Occipital lobe (tissue), 2 donors: ENCODE data around the gene CLUH. TPM values are rescaled to one million over a fixed set of nuclear protein-coding genes. Genes with fewer than 3 reads are reported as not detected.
"Not testable (repeated sequence)": the region's sequence is repeated elsewhere in the genome, so short reads cannot be mapped to it uniquely, and the experiment has no call there.

ENCODE experiments used
- DNase-seq: peaks from one replicate; lab custom pipeline; 2025; lab: John Stamatoyannopoulos, UW
- total RNA-seq: library from RNA; depleted of rRNA; stranded (reverse); fragments of >200 nt; gene quantifications from one replicate; pipeline ENCODE4 v1.2.3, GENCODE V29; 2014

Gene CLUH
- total RNA-seq, 1 donor from 2014 or later, result 17.5 TPM

DNA sequence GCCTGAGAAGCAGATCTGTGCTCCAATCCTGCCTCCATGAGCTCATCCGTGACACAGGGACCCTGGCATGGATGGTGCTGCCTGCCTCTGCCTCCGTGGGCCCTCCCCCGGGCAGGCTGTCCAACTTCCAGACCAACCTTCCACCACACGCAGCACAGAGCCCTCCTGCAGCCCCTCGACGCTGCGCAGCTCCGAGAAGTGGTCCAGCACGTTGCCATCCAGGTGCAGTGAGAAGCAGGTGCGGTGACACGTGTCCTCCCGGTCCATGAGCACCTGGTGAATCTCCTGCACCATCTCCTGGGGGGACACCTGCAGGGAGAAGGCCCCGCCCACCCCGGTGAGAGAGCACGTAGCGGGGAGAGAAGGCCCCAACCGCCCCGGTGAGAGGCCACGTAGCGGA is 8.4 kb downstream of the CLUH start:
- DNase-seq, result no peak

DNA sequence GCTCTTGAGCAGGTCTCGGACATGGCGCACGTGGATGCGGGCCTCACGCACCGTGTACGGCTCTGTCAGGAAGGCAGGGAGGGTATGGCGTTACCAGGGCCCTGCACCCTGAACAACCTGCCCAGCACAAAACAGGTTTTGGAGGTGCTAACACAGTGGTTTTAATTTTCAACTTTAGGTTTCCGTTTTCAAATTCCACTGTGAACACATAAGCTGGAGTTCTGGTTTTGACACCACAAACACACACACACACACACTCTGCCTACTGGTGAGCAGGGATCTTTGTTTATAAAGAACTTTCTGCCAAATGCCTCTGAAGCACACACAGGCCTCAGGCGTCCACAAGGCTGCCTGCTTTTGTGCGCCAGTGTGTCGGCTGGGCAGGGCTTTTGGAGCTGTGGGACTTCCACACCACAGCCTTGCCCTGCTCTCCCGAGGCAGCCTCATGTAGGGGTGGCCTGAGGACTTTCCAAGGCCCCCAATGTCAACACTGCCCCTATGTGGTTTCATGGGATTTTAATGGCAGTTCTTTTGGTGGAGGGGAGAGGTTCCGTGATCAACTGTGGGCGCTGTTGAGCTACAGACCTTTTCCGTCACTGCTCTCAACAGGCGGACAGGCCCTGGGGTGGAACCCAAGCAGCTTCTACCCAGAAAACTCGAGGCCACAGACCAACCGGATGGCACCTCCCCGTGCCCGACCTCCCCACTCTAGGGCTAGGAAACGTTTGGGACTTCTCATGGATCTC is 9.4 kb downstream of the CLUH start:
- no peak for DNase-seq

DNA sequence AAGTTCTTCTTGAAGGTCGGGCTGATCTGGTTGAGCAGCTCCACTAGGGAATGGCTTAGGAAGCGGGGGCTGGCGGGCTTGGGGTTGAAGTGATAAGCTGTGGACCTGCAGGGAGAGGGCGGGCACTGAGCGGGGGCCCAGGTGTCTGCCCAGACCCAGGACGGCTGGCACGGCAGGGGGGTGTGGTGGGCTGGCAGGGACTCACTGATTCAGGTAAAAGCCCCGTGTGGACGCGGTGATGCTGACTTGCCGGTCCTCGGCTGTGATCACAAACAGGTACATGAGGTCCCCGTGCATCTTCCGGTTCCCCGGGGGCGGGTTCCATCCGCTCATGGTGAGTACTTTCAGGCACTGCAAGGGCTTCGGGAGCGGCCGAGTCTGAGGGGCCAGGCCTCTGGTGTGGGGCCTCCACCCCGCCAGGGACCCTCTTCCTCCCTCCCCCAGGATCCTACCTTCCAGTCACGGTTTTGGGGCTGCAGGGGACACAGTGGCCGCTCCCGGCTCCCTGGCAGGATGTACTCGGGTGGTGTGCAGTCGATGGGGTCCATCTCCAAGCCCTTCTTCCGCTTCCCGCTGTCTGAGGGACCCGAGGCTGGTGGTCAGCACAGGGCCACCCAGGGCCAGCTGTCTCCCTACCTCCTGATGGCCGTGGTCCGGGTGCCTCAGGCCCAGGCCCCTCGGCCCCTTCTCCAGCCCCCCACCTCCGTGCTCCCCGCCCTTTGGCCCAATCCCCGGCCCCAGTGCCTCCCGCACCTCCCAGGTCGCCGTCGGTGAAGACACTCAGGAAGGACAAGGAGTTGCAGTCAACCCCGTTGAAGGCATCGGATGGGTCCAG is 10.2 kb downstream of the CLUH start:
- no peak for DNase-seq

DNA sequence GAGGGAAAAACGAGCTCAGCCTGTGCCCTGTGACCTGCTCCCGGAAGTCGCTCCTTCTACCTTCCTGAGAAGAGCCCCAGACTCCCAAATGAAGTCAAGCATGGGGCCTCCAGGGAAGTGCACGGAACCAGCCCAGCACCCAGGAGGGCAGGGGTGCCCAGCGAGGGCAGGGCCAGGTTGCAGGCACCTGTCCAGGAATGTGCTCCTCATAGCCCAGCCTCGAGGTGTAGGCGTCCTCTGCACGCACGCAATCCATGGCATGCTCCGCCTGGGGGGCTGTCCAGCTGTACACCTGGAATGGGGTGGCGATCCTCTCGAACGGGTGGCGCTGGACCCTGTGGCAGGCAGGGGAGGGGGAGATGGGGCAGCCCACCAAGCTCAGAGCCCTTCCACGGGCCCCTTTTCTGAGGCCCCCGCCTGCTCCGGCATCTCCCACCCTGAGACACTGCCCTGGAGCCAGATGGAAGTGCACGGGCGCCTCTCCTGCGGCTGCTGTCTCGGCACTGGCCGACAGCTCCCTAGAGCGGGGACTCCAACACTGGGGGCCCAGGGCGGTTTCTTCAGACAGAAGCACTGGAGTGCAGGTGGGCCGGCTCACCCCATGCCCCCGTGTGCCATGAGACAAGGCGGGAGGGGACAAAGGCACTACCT is 10.9 kb downstream of the CLUH start:
- DNase-seq, result no peak

GRCh38 chr17:2700030-2700490 is 11.5 kb downstream of the CLUH start:
- DNase-seq, result no peak

DNA sequence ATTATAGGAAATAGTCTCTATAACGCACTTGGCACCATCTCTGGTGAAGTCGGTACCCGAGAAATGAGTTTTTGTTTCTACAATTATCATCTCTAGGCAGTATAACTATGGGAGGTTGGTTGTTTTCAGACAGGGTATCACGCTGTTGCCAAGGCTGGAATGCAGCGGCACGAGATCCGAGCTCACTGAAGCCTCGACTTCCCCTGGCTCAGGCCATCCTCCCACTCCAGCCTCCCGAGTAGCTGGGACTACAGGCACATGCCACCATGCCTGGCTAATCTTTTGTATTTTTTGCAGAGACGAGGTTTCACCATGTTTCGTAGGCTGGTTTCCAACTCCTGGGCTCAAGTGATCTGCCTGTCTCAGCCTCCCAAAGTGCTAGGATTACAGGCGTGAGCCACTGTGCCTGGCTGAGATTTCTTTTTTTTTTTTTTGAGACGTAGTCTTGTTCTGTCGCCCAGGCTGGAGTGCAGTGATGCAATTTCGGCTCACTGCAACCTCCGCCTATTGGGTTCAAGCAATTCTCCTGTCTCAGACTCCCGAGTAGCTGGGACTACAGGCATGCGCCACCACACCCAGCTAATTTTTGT is 12.3 kb downstream of the CLUH start:
- not testable (repeated sequence) for DNase-seq

- no peak for DNase-seq
These were observed 13.9 kb downstream of the CLUH start for GRCh38 chr17:2697611-2698162.

- DNase-seq, result no peak
These were observed 15.4 kb downstream of the CLUH start for GRCh38 chr17:2695961-2696760.

GRCh38 chr17:2695243-2695960 is 16.2 kb downstream of the CLUH start:
- DNase-seq, result no peak

- no peak for DNase-seq
These were observed 17.0 kb downstream of the CLUH start for GRCh38 chr17:2694381-2695242.

DNA sequence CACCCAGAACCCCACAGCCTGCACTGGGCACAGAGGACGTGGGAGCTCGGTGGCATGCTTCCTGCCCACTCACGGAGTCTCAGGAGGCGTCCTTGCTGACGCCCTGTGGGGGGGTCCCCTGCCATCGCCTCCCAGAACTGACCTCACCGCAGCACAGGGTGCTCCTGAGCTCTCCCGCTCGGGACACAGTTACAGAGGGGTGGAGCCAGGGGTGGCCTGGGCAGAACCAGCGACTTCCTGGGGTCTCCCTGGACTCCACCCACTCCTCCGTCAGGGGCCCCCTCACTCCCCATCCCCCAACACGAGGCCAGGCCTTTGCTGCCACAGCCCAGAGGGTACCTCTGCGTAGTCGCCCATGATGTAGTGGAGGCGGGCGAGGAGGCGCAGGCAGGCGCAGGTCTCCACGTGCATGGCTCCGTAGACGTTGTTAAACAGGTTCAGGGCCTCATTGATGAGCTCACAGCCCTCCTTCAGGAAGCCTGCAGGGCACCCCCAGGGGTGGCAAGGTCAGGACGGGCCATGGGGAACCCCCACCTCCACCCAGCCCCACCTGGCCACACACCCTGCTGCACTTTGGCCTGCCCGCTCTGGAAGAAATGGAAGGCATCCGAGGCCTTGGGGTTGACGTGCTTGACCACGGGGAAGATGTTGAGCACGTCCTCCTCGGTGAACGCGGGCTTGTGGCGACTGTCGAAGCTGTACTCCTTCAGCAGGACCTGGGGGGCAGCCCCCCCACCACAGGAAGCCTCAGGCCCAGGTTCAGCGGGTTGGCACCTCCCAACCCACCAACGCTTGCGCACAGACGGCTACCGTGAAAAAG is 17.8 kb downstream of the CLUH start:
- no peak for DNase-seq

- no peak for DNase-seq
These were observed 18.8 kb downstream of the CLUH start for GRCh38 chr17:2692781-2693135.

DNA sequence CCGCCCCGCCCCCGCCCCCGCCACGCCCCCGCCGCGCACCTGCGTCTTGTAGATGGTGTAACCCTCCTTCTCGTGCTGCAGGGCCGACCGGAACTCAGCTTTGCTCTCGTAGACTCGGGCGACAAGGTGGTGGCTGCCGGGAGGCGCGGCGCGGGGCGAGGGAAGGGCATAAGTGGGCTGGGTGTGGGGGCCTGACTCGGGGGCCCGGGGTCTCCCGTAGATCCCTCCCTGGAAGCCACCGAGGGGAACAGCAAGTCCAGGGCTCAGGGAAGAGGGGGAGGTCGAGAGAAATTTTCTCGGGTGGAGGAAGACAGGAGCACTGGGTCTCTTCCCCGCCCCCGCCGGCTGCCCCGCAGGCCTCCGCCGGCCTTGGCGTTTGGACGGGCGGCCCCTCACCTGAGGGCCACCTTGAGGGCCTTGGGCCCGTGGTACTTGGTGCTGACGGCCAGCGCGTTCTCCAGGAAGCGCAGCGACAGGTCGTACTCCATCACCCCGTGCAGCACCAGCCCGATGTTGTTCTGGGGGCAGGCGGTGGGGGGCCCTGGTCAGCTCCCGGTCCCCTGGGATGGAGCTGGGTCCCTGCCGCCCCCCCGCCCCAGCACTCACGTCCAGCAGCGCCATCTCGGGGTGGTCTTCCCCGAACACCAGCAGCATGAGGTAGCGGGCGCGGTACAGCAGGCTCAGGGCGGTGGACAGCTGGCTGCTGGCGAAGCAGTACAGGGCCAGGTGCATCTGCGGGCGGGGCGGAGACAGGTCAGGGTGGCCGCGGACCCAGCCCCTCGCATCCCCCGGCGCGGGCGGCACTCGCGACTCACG is 19.4 kb downstream of the CLUH start:
- DNase-seq, result no peak

- DNase-seq, result no peak
These were observed 20.3 kb downstream of the CLUH start for GRCh38 chr17:2691069-2691871.

DNA sequence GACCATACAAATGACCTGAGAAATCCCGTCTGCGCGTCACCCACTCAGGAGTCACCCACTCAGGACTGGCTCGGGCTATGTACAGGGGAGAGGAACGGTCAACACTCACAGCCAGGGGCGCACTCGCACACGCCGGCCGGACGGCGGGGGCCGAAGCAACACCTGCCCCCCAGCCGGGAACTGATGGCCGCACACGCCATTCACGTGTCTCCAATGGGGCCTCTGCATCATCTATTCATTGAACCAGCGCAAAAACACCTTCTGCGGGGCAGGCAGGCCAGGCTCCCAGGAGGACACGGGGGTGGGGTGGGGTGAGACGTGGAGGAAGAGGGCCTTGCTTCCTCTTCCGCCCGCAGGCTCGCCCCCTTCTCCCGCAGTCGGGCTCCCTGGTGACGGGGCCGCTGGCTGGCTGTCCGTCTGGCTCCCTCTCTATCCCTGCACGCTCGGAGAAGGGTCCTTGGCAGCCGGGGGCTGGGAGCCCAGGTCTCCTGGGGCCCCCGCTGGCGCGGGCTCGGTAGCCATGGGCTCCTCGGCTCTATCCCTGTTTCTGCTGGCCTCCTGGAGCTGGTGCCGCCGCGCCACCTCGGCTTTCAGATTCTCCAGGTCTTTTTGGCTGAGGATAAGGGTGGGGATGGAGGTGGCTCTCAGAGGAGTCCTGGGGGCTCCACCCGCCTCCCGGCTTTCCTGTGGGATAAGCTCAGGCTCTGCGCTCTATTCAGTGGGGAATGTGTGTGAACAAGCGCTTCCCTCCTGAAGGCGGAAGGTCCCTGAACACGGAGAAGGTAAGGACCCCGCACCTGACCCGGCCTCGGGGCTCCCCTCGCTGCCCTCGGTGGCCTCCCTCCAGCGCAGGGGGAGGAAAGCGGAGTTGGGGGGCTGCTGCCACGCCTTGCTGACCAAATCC is 21.1 kb downstream of the CLUH start:
- DNase-seq, result no peak
